Effector memory CD8-positive, alpha-beta T cell (primary cell): Measurements from ENCODE around the gene FGFBP1.

Source experiments
- ATAC-seq: fragments of 150-1000 bp; cut with Tn5 transposase; replicated peaks from 2 replicates; pipeline ENCODE4 v1.10.0; 2021; ENCODE audit warnings: mild to moderate bottlenecking, moderate library complexity
- DNase-seq, 3 experiments: peaks; one replicate each; pipeline ENCODE4 v3.0.0; 2021
- H3K27ac Mint-ChIP-seq, 2 donors: one replicate each; pipeline ENCODE4 v1.8.0; 2022; ENCODE audit warnings: mild to moderate bottlenecking in 2 of 2, mixed read lengths in 2 of 2, moderate library complexity in 2 of 2
- H3K27me3 Mint-ChIP-seq, 2 donors: one replicate each; pipeline ENCODE4 v1.8.0; 2022; ENCODE audit warnings: mixed read lengths in 2 of 2
- H3K36me3 Mint-ChIP-seq: one replicate; pipeline ENCODE4 v1.8.0; 2022; ENCODE audit warnings: mild to moderate bottlenecking, moderate library complexity, mixed read lengths; ENCODE audit not compliant: insufficient read depth
- H3K4me1 Mint-ChIP-seq, 2 donors: one replicate each; pipeline ENCODE4 v1.8.0; 2022; ENCODE audit warnings: low read depth in 2 of 2, mixed read lengths in 2 of 2
- H3K4me3 Mint-ChIP-seq, 2 donors: one replicate each; pipeline ENCODE4 v1.8.0; 2022; ENCODE audit warnings: mild to moderate bottlenecking in 2 of 2, mixed read lengths in 2 of 2, moderate library complexity in 2 of 2
- H3K9me3 Mint-ChIP-seq, 2 donors: one replicate each; pipeline ENCODE4 v1.8.0; 2022; ENCODE audit warnings: mixed read lengths in 2 of 2

The FGFBP1 gene

DNA sequence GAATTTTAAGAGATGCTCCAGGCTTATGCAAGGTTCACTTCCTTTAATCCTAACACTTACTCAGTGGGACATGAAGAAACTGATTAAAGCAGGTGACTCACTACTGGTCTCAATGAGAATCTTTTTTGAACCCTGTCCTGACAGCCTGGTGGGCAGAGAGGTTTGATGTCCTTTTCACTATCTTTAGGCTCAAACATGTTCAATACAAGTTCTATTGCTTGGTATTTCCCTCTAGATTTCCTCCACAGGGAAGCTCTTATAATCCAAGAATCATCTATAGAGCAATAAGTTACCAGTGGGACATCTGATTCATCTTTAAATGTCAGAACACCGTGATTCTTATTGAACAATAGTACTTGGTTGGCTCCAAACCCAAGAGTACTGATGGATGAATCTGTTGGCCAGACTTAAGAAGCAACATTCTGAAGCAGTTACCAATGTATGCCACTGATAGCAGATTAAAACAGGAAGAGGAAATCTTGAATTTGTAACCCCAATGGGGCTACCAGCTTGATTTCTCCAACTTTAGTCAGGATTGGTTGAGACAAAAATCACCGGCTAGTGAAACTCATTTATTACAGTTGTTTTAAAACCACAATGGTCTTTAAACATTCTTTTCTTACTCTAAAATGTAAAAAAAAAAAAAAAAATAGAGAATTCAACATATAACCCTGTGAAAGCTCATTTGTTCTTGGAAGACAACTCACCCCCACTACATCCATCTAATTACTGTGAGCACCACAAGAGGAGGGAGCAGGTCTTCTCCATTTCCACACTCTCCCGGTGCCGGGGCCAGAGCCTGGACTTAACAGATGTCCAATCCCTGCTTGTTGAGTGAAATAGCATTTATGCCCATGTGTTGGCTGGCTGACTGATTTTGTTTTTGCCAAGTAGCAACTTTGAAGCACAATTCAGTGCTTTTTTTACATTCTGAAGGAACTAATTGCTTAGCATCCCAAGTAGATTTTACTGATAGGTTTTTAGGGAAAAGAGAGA, 43.3 kb downstream of the FGFBP1 start:
- Mint-ChIP-seq H3K27me3 (peaks cover 45 to 58% of the 10 kb centered on the region in 2 donors), H3K9me3 (no peaks in the 10 kb centered on the region), H3K36me3 (no peaks in the 10 kb centered on the region), H3K4me1 (no peaks in the 10 kb centered on the region), H3K4me3 (no peak overlapping the region), H3K27ac (no peak overlapping the region)
- ATAC-seq (no peak), DNase-seq (no peak)

DNA sequence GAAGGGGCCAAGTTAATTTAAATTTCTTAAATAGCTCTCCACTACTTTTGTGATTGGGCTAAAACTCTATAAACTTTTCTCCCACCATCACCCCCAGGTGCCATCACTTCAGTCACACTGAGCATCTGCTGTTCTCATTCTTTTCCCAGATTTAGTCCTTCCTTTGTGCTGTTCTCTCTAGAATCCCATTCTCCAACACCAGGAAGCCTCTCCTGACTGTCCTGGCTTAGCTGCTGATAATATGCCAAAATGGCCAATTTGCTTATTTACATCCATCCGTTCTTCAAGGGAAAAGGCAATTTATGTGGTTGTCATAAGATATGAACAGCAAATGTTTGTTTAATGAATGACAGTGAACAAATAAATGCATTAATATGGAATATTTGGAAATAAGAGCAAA, 44.1 kb downstream of the FGFBP1 start:
- Mint-ChIP-seq H3K4me1 (no peaks in the 10 kb centered on the region), H3K27me3 (peaks cover 39 to 64% of the 10 kb centered on the region in 2 donors), H3K4me3 (no peak overlapping the region), H3K27ac (no peak overlapping the region), H3K36me3 (no peaks in the 10 kb centered on the region), H3K9me3 (no peaks in the 10 kb centered on the region)
- ATAC-seq (no peak), DNase-seq (no peak)

DNA sequence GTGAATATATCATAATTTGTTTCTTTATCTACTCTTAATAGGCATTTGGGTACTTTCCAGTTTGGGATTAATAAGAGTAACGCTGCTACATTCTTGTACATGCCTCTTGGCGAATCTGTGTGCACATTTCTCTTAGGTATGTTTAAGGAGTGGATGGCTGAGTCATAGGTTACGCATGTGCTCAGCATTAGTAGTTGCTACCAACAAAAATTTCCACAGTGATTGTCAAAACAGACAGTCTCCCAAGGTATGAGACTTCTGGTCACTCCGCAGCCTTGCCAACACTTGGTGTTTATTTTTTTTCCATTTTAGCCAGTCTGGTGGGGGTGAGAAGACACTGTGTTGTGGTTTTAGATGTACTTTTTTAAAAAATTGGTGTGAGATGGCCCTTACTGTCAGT, 44.6 kb downstream of the FGFBP1 start:
- no peaks in the 10 kb centered on the region for H3K9me3 Mint-ChIP-seq
- no peak overlapping the region for H3K27ac Mint-ChIP-seq
- H3K4me3 Mint-ChIP-seq, result no peak overlapping the region
- no peak for ATAC-seq
- H3K4me1 Mint-ChIP-seq, result no peaks in the 10 kb centered on the region
- H3K27me3 Mint-ChIP-seq, result peaks cover 35 to 61% of the 10 kb centered on the region in 2 donors
- no peak for DNase-seq
- no peaks in the 10 kb centered on the region for H3K36me3 Mint-ChIP-seq

DNA sequence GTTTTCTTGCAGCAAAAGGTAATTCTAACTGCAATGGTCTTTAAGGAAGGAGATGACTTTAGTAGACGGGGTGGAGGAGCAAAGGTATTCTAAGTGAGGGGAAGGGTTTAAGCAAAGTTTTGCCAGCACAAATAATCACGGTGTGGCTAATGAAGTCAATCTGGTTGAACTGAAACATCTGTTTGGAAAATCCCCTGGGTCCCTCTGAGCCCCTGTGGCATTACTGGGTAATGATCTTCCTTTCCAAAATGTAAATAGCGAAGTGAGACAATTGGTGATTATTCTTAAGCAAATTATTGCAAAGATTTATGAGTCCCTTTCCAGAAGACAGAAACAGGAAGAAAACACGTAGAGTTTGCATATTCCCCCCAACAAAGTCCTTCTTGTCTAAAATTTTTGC, 47.2 kb downstream of the FGFBP1 start:
- H3K27me3 Mint-ChIP-seq, result peaks cover 20 to 59% of the 10 kb centered on the region in 2 donors
- DNase-seq (no peak), ATAC-seq (no peak)
- no peak overlapping the region for H3K27ac Mint-ChIP-seq
- H3K4me3 Mint-ChIP-seq, result no peak overlapping the region
- H3K4me1 Mint-ChIP-seq, result no peaks in the 10 kb centered on the region
- no peaks in the 10 kb centered on the region for H3K36me3 Mint-ChIP-seq
- H3K9me3 Mint-ChIP-seq, result no peaks in the 10 kb centered on the region

DNA sequence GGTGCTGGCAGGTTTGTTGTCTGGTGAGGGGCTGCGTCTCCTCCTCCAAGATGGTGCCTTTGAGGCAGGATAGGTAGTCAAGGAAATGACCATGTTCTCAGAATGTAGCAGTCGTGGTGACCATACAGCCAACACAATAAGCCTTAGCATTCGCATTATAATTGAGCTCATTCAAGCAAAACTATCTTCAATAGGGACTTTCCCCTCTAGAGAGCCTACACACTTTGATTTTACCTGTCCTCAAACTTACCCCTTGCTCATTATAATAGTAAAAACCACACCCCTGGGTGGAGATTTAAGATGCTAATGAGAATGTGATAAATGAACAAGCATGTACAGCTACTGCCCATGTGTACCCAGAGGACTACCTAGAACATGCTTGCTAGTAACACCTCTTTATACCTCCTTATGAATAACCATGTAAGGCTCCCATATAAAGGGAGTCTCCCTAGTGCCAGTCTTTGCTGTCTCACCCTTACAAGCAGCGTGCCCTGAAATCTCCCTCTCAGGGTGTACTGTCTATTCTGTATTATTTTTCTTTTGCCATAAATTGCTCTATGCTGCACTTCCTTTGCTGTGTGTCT, 48.2 kb downstream of the FGFBP1 start:
- no peaks in the 10 kb centered on the region for H3K36me3 Mint-ChIP-seq
- H3K27ac Mint-ChIP-seq, result no peak overlapping the region
- no peaks in the 10 kb centered on the region for H3K4me1 Mint-ChIP-seq
- no peak for DNase-seq
- no peak for ATAC-seq
- peaks cover 13 to 59% of the 10 kb centered on the region in 2 donors for H3K27me3 Mint-ChIP-seq
- H3K9me3 Mint-ChIP-seq, result no peaks in the 10 kb centered on the region
- H3K4me3 Mint-ChIP-seq, result no peak overlapping the region

DNA sequence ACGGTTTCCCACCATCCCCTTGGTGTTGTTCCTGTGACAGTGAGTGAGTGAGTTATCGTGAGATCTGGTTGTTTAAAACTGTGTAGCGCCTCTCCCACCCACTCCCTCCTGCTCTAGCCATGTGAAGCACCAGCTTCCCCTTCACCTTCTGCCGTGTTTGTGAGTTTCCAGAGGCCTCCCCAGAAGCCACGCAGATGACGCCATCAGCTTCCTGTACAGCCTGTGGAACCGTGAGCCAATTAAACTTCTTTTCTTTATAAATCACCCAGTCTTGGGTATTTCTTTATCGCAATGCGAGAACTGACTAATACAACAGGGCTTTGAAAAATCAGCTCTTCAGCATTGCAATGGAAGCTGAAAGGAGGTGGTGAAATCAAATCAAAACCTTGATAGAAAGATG, 50.0 kb downstream of the FGFBP1 start:
- Mint-ChIP-seq H3K36me3 (no peaks in the 10 kb centered on the region), H3K4me1 (peaks cover 0 to 3% of the 10 kb centered on the region in 2 donors), H3K27me3 (peaks cover 9 to 56% of the 10 kb centered on the region in 2 donors), H3K9me3 (no peaks in the 10 kb centered on the region), H3K4me3 (no peak overlapping the region), H3K27ac (no peak overlapping the region)
- no peak for ATAC-seq
- no peak for DNase-seq
